GM18861 (cell line): ENCODE data around the gene TCF7L2.

Experiments
- ATAC-seq: cut with Tn5 transposase; IDR thresholded peaks from one replicate; pipeline ENCODE4 v1.9.1; 2021; ENCODE audit not compliant: unreplicated experiment

Gene TCF7L2

GRCh38 chr10:112963835-112964234 is 13.8 kb downstream of the TCF7L2 start:
- ATAC-seq: no peak

GRCh38 chr10:112964482-112964881 is 14.4 kb downstream of the TCF7L2 start:
- no peak for ATAC-seq

DNA sequence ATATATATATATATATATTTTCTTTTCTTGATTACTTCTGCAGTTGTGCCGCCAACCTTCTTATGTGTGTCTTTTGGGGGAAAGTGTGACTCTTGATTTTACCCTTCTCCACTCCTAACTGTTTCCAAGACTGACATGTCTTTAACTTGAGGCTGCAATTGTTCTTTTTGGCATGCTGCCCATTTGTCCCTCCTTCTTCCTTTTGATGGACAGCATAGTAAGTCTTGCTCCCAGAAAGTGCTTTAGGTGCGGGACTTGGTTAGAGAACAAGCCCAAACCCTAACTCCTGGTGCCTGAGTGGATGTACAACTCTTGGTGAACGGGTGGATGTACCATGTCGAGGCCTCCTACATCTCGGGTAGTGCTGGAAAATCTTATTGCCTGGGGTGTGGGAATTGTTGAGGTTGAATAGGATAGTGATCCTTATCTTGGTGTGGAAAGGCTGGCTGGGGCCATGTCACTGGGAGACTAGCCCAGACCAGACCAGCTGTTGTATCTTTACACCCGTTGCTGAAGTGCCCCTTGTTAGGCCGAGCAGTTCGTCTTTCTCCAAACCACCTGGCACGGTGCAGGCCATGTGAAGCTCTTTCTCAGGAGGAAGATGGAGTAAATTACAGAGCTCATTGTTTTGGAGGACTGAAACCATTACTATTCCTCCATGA is 16.3 kb downstream of the TCF7L2 start:
- no peak for ATAC-seq

DNA sequence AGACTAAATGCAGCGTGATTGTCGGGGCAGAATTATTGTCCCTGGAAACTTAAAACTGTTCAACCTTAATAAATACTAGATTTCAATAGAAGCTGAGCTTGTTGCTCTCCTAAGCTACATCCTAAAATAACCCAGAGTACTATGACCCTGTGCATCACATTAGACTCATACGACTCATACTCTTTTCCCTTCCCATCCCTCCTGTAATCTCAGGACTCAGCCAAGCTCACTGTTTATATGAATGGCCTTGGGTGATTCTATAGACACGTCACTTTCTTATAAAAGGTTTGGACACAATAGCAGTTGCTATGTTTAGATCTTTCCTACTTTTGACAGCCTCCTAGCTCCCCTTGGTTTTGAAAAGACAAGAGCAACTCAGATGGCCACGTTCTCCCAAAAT is 17.2 kb downstream of the TCF7L2 start:
- no peak for ATAC-seq

GRCh38 chr10:112969131-112969530 is 19.1 kb downstream of the TCF7L2 start:
- no peak for ATAC-seq

DNA sequence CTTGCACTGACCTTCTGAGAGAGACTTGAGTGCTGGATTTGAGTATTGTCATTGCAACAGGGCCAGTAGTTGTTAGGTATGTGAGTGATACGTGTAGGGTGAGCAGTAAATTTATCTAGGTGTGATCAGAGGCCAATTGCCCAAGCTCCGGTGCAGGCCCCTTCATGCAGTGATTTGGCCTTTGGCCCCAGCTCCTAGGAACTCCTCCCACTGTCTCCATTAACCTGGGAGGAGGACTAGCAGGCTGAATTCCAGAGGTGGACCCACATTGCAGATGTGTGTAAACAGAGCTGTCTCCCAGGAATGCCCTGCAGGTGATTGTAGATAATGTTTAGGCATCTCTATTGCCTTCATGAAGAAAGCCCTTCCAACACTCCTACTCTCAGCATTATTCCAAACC is 19.5 kb downstream of the TCF7L2 start:
- no peak for ATAC-seq

DNA sequence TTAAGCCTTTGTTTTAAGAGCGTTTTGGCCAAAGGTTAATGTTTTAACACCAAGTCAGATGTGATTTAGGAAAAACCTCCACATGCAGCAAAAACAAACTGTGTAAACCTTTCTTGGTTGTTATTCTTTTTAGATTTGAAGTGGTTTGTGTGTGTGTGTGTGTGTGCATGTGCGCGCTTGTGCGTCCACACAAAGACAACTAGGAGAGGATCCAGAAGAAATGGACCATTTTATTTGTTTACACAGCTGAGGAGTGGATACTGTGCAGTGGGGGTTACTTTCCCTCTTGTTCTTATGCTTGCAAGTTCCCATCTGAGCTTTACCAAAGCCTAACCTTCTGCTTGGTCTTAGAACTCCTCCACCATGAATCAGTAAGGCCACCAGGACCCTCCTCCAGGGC is 20.0 kb downstream of the TCF7L2 start:
- no peak for ATAC-seq

- ATAC-seq: no peak
Measured at GRCh38 chr10:112972606-112973005, 22.6 kb downstream of the TCF7L2 start.

DNA sequence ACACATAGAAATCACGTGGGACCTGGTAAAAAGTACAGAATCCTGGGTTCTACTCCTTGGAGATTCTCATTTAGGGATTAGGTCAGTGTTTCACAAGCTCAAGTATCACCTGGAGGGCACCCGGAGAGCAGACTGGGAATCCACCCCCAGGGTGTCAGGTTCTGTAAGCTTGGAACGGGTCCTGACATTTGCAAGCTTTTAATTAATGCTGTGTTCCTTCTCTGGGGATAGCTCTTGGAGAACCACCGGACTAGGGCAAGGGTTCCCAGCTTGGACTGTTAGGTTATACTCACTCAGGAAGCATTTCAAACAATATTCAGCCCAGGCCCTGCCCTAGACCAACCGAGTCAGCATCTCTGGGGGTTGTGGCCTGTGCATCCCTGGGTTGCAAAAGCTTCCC is 23.0 kb downstream of the TCF7L2 start:
- no peak for ATAC-seq

GRCh38 chr10:112973805-112974204 is 23.8 kb downstream of the TCF7L2 start:
- ATAC-seq: no peak

GRCh38 chr10:112977426-112977898 is 27.4 kb downstream of the TCF7L2 start:
- no peak for ATAC-seq

- ATAC-seq: no peak
Measured at GRCh38 chr10:112979927-112980326, 29.9 kb downstream of the TCF7L2 start.

- ATAC-seq: no peak
Measured at GRCh38 chr10:112980937-112981336, 30.9 kb downstream of the TCF7L2 start.

DNA sequence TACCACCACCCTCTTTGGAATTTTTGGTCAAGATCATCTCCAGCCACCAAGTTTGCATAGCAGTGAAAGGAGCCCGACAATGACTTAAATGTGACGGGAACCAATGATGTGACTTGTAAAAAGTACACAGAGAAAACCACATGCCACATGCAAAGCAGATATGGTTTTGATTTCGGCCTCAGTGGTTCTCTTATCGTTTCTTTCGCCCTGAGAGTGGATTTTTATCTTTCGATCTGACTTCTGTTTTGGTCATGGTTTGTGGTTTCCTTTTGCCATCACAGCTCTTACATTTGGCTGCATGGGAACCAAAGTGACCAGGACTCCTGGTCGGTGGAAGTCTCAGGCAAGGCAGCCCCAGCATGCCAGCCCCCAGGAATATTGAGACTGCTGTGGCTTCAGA is 31.5 kb downstream of the TCF7L2 start:
- peak; percentile 97 for ATAC-seq

- ATAC-seq: no peak
Measured at GRCh38 chr10:112983444-112984056, 33.5 kb downstream of the TCF7L2 start.

- no peak for ATAC-seq
Measured at GRCh38 chr10:112984756-112985155, 34.7 kb downstream of the TCF7L2 start.

GRCh38 chr10:112985690-112986543 is 35.9 kb downstream of the TCF7L2 start:
- no peak for ATAC-seq

GRCh38 chr10:112986544-112987190 is 36.6 kb downstream of the TCF7L2 start:
- ATAC-seq: no peak

- ATAC-seq: no peak
Measured at GRCh38 chr10:112988839-112989406, 38.9 kb downstream of the TCF7L2 start.

- no peak for ATAC-seq
Measured at GRCh38 chr10:112989826-112990225, 39.8 kb downstream of the TCF7L2 start.

- ATAC-seq: no peak
Measured at GRCh38 chr10:112990271-112990670, 40.2 kb downstream of the TCF7L2 start.
